SK-N-SH treated with all-trans-retinoic acid at 6 μM for 48 hours (cell line): ENCODE measurements around the gene RCN1.

Source experiments
- PATZ1 ChIP-seq: fragments of 250-450 bp; sonication (Bioruptor Pico); IDR thresholded peaks from 2 replicates; pipeline ENCODE4 v1.8.0; 2020; ENCODE audit warnings: mild to moderate bottlenecking, moderate library complexity, borderline replicate concordance
- TCF4 ChIP-seq: fragments of 250-450 bp; sonication (Bioruptor Pico); IDR thresholded peaks from 2 replicates; pipeline ENCODE4 v1.8.0; 2021; ENCODE audit warnings: mild to moderate bottlenecking, moderate library complexity, borderline replicate concordance

- TF ChIP-seq PATZ1 (CRISPR knock-in tag) (no peak), TCF4 (CRISPR knock-in tag) (no peak)
Observed at GRCh38 chr11:32070692-32071091, 20.2 kb upstream of the RCN1 start.
